ENCODE measurements around the gene AFF4.

AFF4 gene

DNA sequence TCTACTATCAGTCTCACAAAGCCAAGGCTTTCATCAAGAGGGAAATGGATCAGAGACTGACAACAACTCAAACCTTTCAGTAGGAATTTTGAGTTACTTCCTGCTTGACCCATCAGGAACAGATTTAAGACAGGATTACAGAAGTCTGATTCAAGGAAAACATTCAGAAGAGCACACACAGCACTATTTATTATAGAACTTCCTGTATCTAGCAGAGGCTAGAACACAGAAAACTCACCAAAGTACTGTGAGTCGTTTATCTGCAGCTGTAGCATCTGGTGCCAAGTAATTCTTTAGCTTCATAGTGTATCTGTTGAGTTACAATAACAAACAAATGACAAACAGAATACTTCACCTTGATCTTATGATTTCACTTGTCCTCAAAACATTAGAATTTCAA, 76.2 kb downstream of the AFF4 start:
- Histone ChIP-seq H2AFZ (ENCODE audit: low read depth, low read length) (no peak overlapping the region), H3K4me3 (ENCODE audit: low read length) (no peak overlapping the region), H3K4me2 (ENCODE audit: low read length) (no peak overlapping the region), H3K9ac (ENCODE audit: low read length) (no peak overlapping the region), H3K36me3 (replicated peaks; ENCODE audit: low read depth, low read length) (peaks cover 16% of the 10 kb centered on the region), H3K27me3 (ENCODE audit: low read depth, low read length) (no peaks in the 10 kb centered on the region), H3K79me2 (ENCODE audit: low read length) (no peaks in the 10 kb centered on the region), H4K20me1 (ENCODE audit: insufficient read depth, low read length) (no peaks in the 10 kb centered on the region), H3K4me1 (ENCODE audit: low read length) (peaks cover 8% of the 10 kb centered on the region), H3K27ac (ENCODE audit: low read length) (no peak overlapping the region), H3K9me3 (ENCODE audit: insufficient read depth, low read length) (no peaks in the 10 kb centered on the region)
- TF ChIP-seq EZH2phosphoT487 (IDR thresholded peaks at IDR 0.05; ENCODE audit: low read depth) (no peak), CTCF (IDR thresholded peaks at IDR 0.05; ENCODE audit: low read depth, low read length) (no peak)

DNA sequence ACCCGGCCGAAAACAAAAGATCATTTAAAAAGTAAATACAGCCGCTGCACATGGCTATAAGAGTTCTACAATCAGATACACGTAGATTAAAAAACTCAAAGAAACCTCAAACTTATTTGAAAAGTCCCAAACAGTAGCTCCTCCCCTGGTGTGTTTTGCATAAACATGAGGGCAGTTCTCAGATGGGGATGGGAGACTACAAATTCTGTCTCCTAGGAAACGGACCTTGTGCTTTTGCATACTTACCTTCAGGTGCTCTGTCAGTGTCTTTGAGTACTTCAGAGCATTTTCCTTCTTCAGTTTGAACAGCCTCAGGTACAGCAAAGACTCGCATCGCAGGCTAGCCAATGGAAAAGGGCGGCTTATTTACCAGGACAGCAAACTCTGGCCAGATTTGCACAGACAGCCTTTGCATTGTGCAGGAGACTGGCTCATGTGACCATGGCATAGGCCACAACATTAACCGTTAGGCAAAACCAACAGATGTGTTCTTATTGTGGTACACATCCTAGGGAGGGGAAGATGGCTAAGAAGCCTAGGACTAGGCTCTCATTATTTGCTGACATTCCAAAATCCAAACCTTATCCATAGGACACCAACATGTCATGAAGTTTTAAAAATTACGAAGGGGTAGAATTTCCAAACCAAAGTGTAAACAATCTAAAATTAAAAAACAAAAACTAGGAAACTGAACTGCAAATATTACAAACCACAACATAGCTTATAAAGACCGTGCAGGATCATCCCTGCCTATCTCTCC, 77.2 kb downstream of the AFF4 start:
- H3K9me3 ChIP-seq (ENCODE audit: insufficient read depth, low read length), result no peaks in the 10 kb centered on the region
- no peak overlapping the region for H3K4me2 ChIP-seq (ENCODE audit: low read length)
- TF ChIP-seq EZH2phosphoT487 (IDR thresholded peaks at IDR 0.05; ENCODE audit: low read depth) (no peak), CTCF (IDR thresholded peaks at IDR 0.05; ENCODE audit: low read depth, low read length) (no peak)

DNA sequence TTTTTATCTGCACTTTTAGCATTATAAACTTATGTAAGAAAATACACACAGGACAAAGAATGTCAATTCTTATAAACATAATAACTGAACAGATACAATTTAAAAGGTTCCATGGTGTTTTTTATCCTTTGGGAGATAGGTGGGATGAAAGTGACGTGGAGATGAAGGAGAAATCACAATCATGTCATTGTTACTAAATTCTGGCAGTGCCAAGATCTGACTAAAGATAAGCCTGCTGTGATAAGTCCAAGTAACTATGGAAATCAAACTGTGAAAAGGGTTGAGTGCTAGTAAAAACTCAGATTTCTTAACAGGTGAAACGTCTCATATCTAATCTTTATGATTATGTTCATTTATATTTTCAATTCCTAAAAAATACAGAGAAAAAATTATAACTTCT, 78.9 kb downstream of the AFF4 start:
- Histone ChIP-seq H4K20me1 (ENCODE audit: insufficient read depth, low read length) (no peaks in the 10 kb centered on the region), H3K36me3 (replicated peaks; ENCODE audit: low read depth, low read length) (peaks cover 25% of the 10 kb centered on the region), H3K4me1 (ENCODE audit: low read length) (peaks cover 8% of the 10 kb centered on the region), H3K9me3 (ENCODE audit: insufficient read depth, low read length) (no peaks in the 10 kb centered on the region), H3K9ac (ENCODE audit: low read length) (no peak overlapping the region), H3K27ac (ENCODE audit: low read length) (no peak overlapping the region), H3K27me3 (ENCODE audit: low read depth, low read length) (no peaks in the 10 kb centered on the region), H3K4me2 (ENCODE audit: low read length) (no peak overlapping the region), H3K4me3 (ENCODE audit: low read length) (no peak overlapping the region), H3K79me2 (ENCODE audit: low read length) (no peaks in the 10 kb centered on the region), H2AFZ (ENCODE audit: low read depth, low read length) (no peak overlapping the region)
- no peak for TF ChIP-seq EZH2phosphoT487 (IDR thresholded peaks at IDR 0.05; ENCODE audit: low read depth)
- no peak for TF ChIP-seq CTCF (IDR thresholded peaks at IDR 0.05; ENCODE audit: low read depth, low read length)

More for the DNA sequence above, 77.2 kb downstream of the AFF4 start:
- no peaks in the 10 kb centered on the region for H3K79me2 ChIP-seq (ENCODE audit: low read length)
- peaks cover 8% of the 10 kb centered on the region for H3K4me1 ChIP-seq (ENCODE audit: low read length)
- H3K4me3 ChIP-seq (ENCODE audit: low read length), result no peak overlapping the region
- H4K20me1 ChIP-seq (ENCODE audit: insufficient read depth, low read length), result no peaks in the 10 kb centered on the region
- H3K9ac ChIP-seq (ENCODE audit: low read length), result no peak overlapping the region
- H2AFZ ChIP-seq (ENCODE audit: low read depth, low read length), result no peak overlapping the region
- no peak overlapping the region for H3K27ac ChIP-seq (ENCODE audit: low read length)
- H3K36me3 ChIP-seq (replicated peaks; ENCODE audit: low read depth, low read length), result peaks cover 18% of the 10 kb centered on the region
- no peaks in the 10 kb centered on the region for H3K27me3 ChIP-seq (ENCODE audit: low read depth, low read length)

GRCh38 chr5:132883261-132883834, 80.1 kb downstream of the AFF4 start:
- H3K4me2 ChIP-seq (ENCODE audit: low read length), result no peak overlapping the region
- H4K20me1 ChIP-seq (ENCODE audit: insufficient read depth, low read length), result no peaks in the 10 kb centered on the region
- no peaks in the 10 kb centered on the region for H3K79me2 ChIP-seq (ENCODE audit: low read length)
- TF ChIP-seq EZH2phosphoT487 (IDR thresholded peaks at IDR 0.05; ENCODE audit: low read depth) (no peak), CTCF (IDR thresholded peaks at IDR 0.05; ENCODE audit: low read depth, low read length) (peak; percentile 62)
- H3K27me3 ChIP-seq (ENCODE audit: low read depth, low read length), result no peaks in the 10 kb centered on the region
- H2AFZ ChIP-seq (ENCODE audit: low read depth, low read length), result no peak overlapping the region
- no peak overlapping the region for H3K9ac ChIP-seq (ENCODE audit: low read length)
- H3K36me3 ChIP-seq (replicated peaks; ENCODE audit: low read depth, low read length), result peaks cover 25% of the 10 kb centered on the region
- no peaks in the 10 kb centered on the region for H3K9me3 ChIP-seq (ENCODE audit: insufficient read depth, low read length)
- H3K4me3 ChIP-seq (ENCODE audit: low read length), result no peak overlapping the region
- no peak overlapping the region for H3K27ac ChIP-seq (ENCODE audit: low read length)
- peaks cover 8% of the 10 kb centered on the region for H3K4me1 ChIP-seq (ENCODE audit: low read length)
